ENCODE data around the gene IDNK. TPM values are rescaled to one million over a fixed set of nuclear protein-coding genes. Genes with fewer than 3 reads are reported as not detected.

The IDNK gene
- total RNA-seq, 1 experiment from 2014 or later: 14.3 TPM

DNA sequence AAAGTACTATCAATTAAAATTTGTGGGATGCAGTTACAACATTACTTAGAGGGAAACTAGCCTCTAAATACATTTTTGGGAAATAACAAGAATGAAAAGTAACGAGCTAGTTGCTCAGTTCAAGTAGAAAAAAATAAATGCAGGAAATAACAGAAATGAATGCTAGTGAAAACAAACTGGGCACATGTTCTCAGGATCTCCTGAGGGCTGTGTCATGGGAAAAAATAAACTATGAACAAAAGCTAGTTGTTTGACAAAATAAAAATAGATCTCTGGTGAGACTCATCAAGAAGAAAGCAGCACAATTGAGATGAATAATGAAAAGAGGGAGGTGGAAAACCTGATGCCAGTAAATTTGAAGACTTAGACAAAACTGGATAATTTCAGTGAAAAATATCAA is 16.3 kb downstream of the IDNK start:
- Histone ChIP-seq H3K9me3 (ENCODE audit: low read length) (no peaks in the 10 kb centered on the region), H3K27ac (ENCODE audit: low read length) (no peak overlapping the region), H3K27me3 (ENCODE audit: low read length) (no peaks in the 10 kb centered on the region), H3K4me2 (ENCODE audit: low read depth, low read length, poor library complexity, severe bottlenecking) (no peak overlapping the region), H3K9me2 (replicated peaks; ENCODE audit: insufficient read depth, low read length) (no peaks in the 10 kb centered on the region), H2AFZ (ENCODE audit: low read length) (no peak overlapping the region), H3K9ac (ENCODE audit: low read length) (no peak overlapping the region), H3K4me3 (ENCODE audit: low read length) (no peak overlapping the region), H3K36me3 (ENCODE audit: insufficient read depth, low read length) (no peaks in the 10 kb centered on the region; the same call in 1 of the 2 replicates), H3K4me1 (ENCODE audit: low read length) (no peaks in the 10 kb centered on the region), H4K20me1 (ENCODE audit: insufficient read depth, low read depth, low read length) (no peaks in the 10 kb centered on the region), H3K79me2 (ENCODE audit: low read length) (peaks cover 15% of the 10 kb centered on the region; the same call in 1 of the 2 replicates)
- DNase-seq: no peak

DNA sequence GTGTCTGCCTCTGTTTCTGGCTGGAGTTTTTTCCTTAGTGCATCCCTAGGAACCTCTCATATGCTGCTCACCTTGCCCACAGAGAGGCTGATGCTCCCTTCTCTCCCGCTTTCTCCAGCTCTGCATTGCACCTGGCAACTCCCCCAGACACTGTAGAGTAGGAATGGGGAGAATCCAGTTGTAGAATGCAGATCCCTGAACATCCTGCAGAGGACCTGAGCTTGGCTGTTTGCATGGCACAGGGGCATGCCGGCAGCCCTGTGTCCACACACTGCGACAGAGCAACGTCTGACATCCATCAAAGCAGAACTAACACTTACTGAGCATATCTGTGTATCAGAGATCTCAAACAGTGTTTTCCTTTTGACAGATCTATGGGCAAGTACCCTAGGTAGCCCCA is 19.9 kb downstream of the IDNK start:
- no peak overlapping the region for H3K4me2 ChIP-seq (ENCODE audit: low read depth, low read length, poor library complexity, severe bottlenecking)
- no peak for DNase-seq
- H3K27ac ChIP-seq (ENCODE audit: low read length): no peak overlapping the region
- no peak overlapping the region for H2AFZ ChIP-seq (ENCODE audit: low read length)
- no peaks in the 10 kb centered on the region for H3K4me1 ChIP-seq (ENCODE audit: low read length)
- H3K4me3 ChIP-seq (ENCODE audit: low read length): no peak overlapping the region
- H3K27me3 ChIP-seq (ENCODE audit: low read length): no peaks in the 10 kb centered on the region
- no peaks in the 10 kb centered on the region for H3K9me2 ChIP-seq (replicated peaks; ENCODE audit: insufficient read depth, low read length)
- no peaks in the 10 kb centered on the region for H3K9me3 ChIP-seq (ENCODE audit: low read length)
- no peaks in the 10 kb centered on the region for H4K20me1 ChIP-seq (ENCODE audit: insufficient read depth, low read depth, low read length)
- H3K36me3 ChIP-seq (ENCODE audit: insufficient read depth, low read length): no peaks in the 10 kb centered on the region
- peaks cover 4% of the 10 kb centered on the region; the same call in 1 of the 2 replicates for H3K79me2 ChIP-seq (ENCODE audit: low read length)
- H3K9ac ChIP-seq (ENCODE audit: low read length): no peak overlapping the region

DNA sequence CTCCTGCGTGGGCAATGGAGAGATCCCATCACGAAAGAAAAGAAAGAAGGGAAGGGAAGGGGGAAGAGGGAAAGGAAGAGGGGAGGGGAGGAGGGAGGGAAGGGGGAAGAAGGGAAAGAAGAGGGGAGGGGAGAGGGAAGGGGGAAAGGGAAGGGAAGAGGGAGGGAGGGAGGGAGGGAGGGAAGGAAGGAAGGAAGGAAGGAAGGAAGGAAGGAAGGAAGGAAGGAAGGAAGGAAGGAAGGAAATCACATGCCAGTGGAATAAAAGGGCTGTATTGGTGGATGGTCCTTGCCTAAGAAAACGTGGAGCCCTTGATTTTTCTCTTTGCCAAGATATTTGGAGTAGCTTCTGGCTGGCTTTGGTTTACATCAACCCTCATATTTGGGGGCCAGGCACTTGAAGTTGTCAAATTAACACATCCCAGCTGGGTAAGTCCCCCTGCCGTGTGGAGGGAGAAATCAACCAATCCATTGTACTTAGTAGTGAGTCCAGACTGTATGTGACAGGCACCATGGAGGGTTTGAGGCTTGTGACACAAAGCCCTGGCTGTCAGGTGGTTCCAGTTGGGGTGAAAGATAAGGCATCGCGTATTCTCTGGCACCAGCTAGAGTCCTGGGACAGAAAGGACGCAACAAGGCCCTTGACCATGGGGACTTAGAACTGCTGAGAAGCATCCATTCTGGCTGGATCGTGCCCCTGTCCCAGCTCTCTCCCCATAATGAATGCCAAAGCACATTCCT is 23.7 kb downstream of the IDNK start:
- H4K20me1 ChIP-seq (ENCODE audit: insufficient read depth, low read depth, low read length): no peaks in the 10 kb centered on the region
- H3K27me3 ChIP-seq (ENCODE audit: low read length): no peaks in the 10 kb centered on the region
- H3K4me1 ChIP-seq (ENCODE audit: low read length): peaks cover 8% of the 10 kb centered on the region
- H3K4me2 ChIP-seq (ENCODE audit: low read depth, low read length, poor library complexity, severe bottlenecking): no peak overlapping the region
- H3K4me3 ChIP-seq (ENCODE audit: low read length): no peak overlapping the region
- H3K9me3 ChIP-seq (ENCODE audit: low read length): no peaks in the 10 kb centered on the region
- H3K27ac ChIP-seq (ENCODE audit: low read length): no peak overlapping the region
- H2AFZ ChIP-seq (ENCODE audit: low read length): no peak overlapping the region
- H3K79me2 ChIP-seq (ENCODE audit: low read length): peaks cover 4% of the 10 kb centered on the region; the same call in 1 of the 2 replicates
- DNase-seq: no peak
- H3K9ac ChIP-seq (ENCODE audit: low read length): no peak overlapping the region
- peaks cover 5% of the 10 kb centered on the region; the same call in 1 of the 2 replicates for H3K36me3 ChIP-seq (ENCODE audit: insufficient read depth, low read length)
- H3K9me2 ChIP-seq (replicated peaks; ENCODE audit: insufficient read depth, low read length): no peaks in the 10 kb centered on the region

DNA sequence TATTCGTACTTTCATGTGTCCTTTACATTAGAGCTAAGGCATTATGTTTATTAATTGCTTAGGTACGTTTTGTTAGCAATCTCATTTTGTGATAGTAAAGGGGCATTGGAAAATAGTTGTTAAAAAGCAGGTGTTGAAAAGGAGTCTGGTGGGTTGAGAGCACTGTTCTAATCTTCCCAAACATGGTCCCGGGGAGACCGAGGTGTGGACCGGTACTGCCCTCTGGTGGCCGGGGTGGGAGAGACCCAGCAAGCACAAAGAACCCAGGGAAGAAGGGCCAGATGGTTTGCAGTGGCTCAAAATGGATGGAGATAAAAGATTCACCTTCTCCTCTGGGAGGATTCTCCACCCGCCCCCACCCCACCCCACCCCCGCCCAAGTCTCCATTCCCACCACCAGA is 26.1 kb downstream of the IDNK start:
- H3K9me2 ChIP-seq (replicated peaks; ENCODE audit: insufficient read depth, low read length): no peaks in the 10 kb centered on the region
- peaks cover 15% of the 10 kb centered on the region; the same call in 1 of the 2 replicates for H3K79me2 ChIP-seq (ENCODE audit: low read length)
- no peak overlapping the region for H2AFZ ChIP-seq (ENCODE audit: low read length)
- no peak overlapping the region for H3K4me3 ChIP-seq (ENCODE audit: low read length)
- no peak overlapping the region for H3K27ac ChIP-seq (ENCODE audit: low read length)
- no peaks in the 10 kb centered on the region for H3K9me3 ChIP-seq (ENCODE audit: low read length)
- no peak overlapping the region for H3K9ac ChIP-seq (ENCODE audit: low read length)
- H4K20me1 ChIP-seq (ENCODE audit: insufficient read depth, low read depth, low read length): no peaks in the 10 kb centered on the region
- peaks cover 16% of the 10 kb centered on the region for H3K4me1 ChIP-seq (ENCODE audit: low read length)
- H3K4me2 ChIP-seq (ENCODE audit: low read depth, low read length, poor library complexity, severe bottlenecking): no peak overlapping the region
- peak; percentile 87 for DNase-seq
- H3K36me3 ChIP-seq (ENCODE audit: insufficient read depth, low read length): peaks cover 21% of the 10 kb centered on the region
- H3K27me3 ChIP-seq (ENCODE audit: low read length): no peaks in the 10 kb centered on the region

DNA sequence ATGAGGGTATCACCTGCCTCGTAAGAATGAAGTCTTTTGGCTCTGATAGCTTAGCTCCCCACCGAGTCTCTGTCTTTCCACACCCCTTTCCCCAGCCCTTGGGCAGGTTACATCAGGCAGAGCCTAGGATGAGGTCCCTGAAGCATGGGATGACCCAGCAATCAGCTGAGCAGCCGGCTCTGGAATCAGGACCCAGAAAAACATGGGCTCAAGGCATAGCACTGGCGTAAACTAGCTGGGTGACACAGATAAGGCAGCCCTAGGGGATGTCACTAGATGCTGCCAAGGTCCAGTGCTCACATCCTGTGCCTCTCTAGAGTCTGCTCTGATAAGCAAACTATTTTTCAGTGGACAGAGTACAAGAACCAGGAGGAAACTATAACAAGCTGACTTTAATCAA is 26.6 kb downstream of the IDNK start:
- peak overlapping the region; percentile 36; the same call in 1 of the 2 replicates for H3K27ac ChIP-seq (ENCODE audit: low read length)
- H3K36me3 ChIP-seq (ENCODE audit: insufficient read depth, low read length): peaks cover 25% of the 10 kb centered on the region
- H2AFZ ChIP-seq (ENCODE audit: low read length): no peak overlapping the region
- peak; percentile 49 for DNase-seq
- no peaks in the 10 kb centered on the region for H3K9me3 ChIP-seq (ENCODE audit: low read length)
- H3K4me3 ChIP-seq (ENCODE audit: low read length): no peak overlapping the region
- H3K27me3 ChIP-seq (ENCODE audit: low read length): no peaks in the 10 kb centered on the region
- H3K9me2 ChIP-seq (replicated peaks; ENCODE audit: insufficient read depth, low read length): no peaks in the 10 kb centered on the region
- no peak overlapping the region for H3K9ac ChIP-seq (ENCODE audit: low read length)
- H3K79me2 ChIP-seq (ENCODE audit: low read length): peaks cover 18% of the 10 kb centered on the region; the same call in 1 of the 2 replicates
- H3K4me2 ChIP-seq (ENCODE audit: low read depth, low read length, poor library complexity, severe bottlenecking): no peak overlapping the region
- H4K20me1 ChIP-seq (ENCODE audit: insufficient read depth, low read depth, low read length): no peaks in the 10 kb centered on the region
- H3K4me1 ChIP-seq (ENCODE audit: low read length): peaks cover 16% of the 10 kb centered on the region

DNA sequence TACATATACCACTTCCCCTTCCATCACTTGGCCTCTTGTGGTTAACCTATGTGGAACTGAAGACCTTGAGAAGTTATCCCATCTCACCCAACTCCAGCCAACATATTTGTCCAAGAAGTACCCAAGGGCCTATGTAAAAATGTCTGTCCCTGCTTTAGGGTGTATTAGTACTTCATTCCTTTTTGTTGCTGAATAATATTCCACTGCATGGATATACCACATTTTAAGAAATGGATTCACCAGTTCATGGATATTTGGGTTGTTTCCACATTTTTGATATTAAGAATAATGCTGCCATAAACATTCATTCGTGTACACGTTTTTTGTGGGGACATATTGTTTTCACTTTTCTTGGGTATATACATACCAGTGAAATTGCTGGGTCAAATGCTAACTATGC is 28.6 kb downstream of the IDNK start:
- Histone ChIP-seq H3K9me2 (replicated peaks; ENCODE audit: insufficient read depth, low read length) (no peaks in the 10 kb centered on the region), H3K4me1 (ENCODE audit: low read length) (peaks cover 16% of the 10 kb centered on the region), H4K20me1 (ENCODE audit: insufficient read depth, low read depth, low read length) (no peaks in the 10 kb centered on the region), H3K9me3 (ENCODE audit: low read length) (no peaks in the 10 kb centered on the region), H3K36me3 (ENCODE audit: insufficient read depth, low read length) (peaks cover 46% of the 10 kb centered on the region), H2AFZ (ENCODE audit: low read length) (no peak overlapping the region), H3K79me2 (ENCODE audit: low read length) (peaks cover 38% of the 10 kb centered on the region), H3K4me2 (ENCODE audit: low read depth, low read length, poor library complexity, severe bottlenecking) (no peak overlapping the region), H3K27me3 (ENCODE audit: low read length) (no peaks in the 10 kb centered on the region), H3K27ac (ENCODE audit: low read length) (no peak overlapping the region), H3K9ac (ENCODE audit: low read length) (no peak overlapping the region), H3K4me3 (ENCODE audit: low read length) (no peak overlapping the region)
- DNase-seq: no peak

DNA sequence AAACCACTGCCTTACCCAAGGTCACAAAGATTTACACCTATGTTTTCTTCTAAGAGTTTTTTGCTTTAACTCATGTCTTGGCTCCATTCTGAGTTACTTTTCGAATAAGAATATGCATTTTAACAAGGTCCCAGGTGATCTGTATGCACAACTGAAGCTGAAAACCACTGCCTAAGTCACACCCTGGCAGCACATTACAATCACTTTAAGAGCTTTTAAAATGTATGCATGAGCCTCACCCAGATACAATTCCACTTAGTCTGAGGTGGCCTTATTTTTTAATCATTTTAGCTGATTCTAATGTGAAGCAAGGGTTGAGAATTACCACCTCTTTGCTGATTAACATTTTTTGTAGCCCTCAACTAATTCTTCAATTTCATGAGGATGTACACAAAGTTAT is 29.5 kb downstream of the IDNK start:
- Histone ChIP-seq H3K4me1 (ENCODE audit: low read length) (peaks cover 16% of the 10 kb centered on the region), H3K9me3 (ENCODE audit: low read length) (no peaks in the 10 kb centered on the region), H3K4me3 (ENCODE audit: low read length) (no peak overlapping the region), H3K27ac (ENCODE audit: low read length) (no peak overlapping the region), H3K9ac (ENCODE audit: low read length) (no peak overlapping the region), H3K36me3 (ENCODE audit: insufficient read depth, low read length) (peaks cover 54% of the 10 kb centered on the region), H3K27me3 (ENCODE audit: low read length) (no peaks in the 10 kb centered on the region), H3K9me2 (replicated peaks; ENCODE audit: insufficient read depth, low read length) (no peaks in the 10 kb centered on the region), H4K20me1 (ENCODE audit: insufficient read depth, low read depth, low read length) (no peaks in the 10 kb centered on the region), H3K4me2 (ENCODE audit: low read depth, low read length, poor library complexity, severe bottlenecking) (no peak overlapping the region), H2AFZ (ENCODE audit: low read length) (no peak overlapping the region), H3K79me2 (ENCODE audit: low read length) (peaks cover 45% of the 10 kb centered on the region)
- no peak for DNase-seq

DNA sequence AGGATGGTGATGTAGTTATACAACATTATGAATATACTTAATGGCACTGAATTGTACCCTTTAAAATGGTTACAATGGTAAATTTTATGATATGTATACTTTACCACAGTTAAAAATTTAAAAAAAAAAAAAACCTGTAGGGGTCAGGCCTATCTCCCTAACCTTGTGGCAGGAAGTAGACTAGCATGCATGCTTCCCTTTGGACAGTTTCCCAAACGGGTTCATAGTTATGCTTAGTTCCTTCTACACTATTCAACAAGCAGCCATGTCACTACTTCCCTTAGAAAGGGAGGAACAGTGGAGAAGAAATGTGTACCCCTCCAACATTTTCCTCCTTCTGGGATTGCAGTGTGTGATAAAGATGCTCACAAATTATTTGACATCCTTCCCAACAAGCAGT is 32.5 kb downstream of the IDNK start:
- H2AFZ ChIP-seq (ENCODE audit: low read length): no peak overlapping the region

More for the DNA sequence above, 32.5 kb downstream of the IDNK start:
- Histone ChIP-seq H3K9ac (ENCODE audit: low read length) (no peak overlapping the region), H3K9me3 (ENCODE audit: low read length) (no peaks in the 10 kb centered on the region), H3K4me2 (ENCODE audit: low read depth, low read length, poor library complexity, severe bottlenecking) (no peak overlapping the region), H3K27ac (ENCODE audit: low read length) (no peak overlapping the region), H3K4me1 (ENCODE audit: low read length) (peaks cover 7% of the 10 kb centered on the region; the same call in 1 of the 2 replicates), H3K27me3 (ENCODE audit: low read length) (no peaks in the 10 kb centered on the region), H4K20me1 (ENCODE audit: insufficient read depth, low read depth, low read length) (no peaks in the 10 kb centered on the region), H3K4me3 (ENCODE audit: low read length) (no peak overlapping the region), H3K36me3 (ENCODE audit: insufficient read depth, low read length) (peaks cover 82% of the 10 kb centered on the region), H3K79me2 (ENCODE audit: low read length) (peaks cover 58% of the 10 kb centered on the region), H3K9me2 (replicated peaks; ENCODE audit: insufficient read depth, low read length) (no peaks in the 10 kb centered on the region)
- no peak for DNase-seq
